ENCODE results near the gene NHERF1.

DNA sequence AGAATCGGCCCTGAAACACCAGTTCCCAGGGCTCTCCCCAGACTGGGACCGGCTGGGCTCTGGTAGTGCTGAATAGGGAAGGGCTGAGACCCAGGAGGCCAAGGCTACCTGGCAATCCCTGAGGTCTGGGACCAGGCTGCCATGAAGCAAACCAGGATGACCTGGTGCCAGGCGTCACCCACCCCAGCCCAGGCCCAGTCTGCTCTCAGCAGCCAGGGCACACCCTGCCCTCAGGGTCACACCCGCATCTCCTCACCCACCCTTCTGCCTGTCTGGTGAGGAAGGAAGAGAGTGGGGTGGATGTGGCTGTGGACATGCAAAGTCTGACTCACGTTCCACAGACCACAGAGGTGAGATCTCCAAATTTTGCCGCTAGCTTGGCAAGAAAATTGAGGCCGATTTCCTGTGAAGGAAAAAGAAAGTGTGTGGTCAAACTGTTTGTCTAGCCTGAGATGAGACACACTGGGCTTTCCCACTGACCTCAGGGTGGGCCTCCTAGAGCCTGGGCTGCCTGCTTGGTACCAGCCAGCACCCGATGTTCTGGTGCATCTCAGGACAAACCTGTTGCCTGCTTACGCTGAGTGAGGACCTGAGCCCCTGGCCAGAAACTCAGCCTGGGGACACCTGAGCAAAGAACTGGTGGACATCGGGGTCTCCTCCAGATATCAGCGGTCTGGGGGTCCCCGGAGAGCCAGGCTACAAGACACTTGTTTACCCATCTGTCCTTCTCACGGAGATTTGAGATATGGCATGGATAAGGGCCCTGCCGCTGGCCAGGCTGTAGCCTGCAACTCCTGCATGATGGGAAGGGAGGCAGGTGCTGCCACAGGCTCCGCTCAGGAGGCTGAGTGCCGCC is 17.7 kb upstream of the NHERF1 start:
- TF ChIP-seq, protein P1, sequence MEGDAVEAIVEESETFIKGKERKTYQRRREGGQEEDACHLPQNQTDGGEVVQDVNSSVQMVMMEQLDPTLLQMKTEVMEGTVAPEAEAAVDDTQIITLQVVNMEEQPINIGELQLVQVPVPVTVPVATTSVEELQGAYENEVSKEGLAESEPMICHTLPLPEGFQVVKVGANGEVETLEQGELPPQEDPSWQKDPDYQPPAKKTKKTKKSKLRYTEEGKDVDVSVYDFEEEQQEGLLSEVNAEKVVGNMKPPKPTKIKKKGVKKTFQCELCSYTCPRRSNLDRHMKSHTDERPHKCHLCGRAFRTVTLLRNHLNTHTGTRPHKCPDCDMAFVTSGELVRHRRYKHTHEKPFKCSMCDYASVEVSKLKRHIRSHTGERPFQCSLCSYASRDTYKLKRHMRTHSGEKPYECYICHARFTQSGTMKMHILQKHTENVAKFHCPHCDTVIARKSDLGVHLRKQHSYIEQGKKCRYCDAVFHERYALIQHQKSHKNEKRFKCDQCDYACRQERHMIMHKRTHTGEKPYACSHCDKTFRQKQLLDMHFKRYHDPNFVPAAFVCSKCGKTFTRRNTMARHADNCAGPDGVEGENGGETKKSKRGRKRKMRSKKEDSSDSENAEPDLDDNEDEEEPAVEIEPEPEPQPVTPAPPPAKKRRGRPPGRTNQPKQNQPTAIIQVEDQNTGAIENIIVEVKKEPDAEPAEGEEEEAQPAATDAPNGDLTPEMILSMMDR (IDR thresholded peaks at IDR 0.05; ENCODE audit: insufficient read depth, low read depth, low read length): no peak
- TF ChIP-seq EZH2 (IDR thresholded peaks at IDR 0.05; ENCODE audit: insufficient read depth, low read length): no peak

All from astrocyte (in vitro differentiated cells and primary cell).